ENCODE results near the gene SCAMP3. TPM values are rescaled to one million over a fixed set of nuclear protein-coding genes. Genes with fewer than 3 reads are reported as not detected.

SCAMP3 gene
- total RNA-seq, 1 donor from 2014 or later = 12.3 TPM

Other genes with a start within 250 kb of the SCAMP3 start
- gene DCST2, start 228.6 kb downstream of the SCAMP3 start, total RNA-seq (ENCODE audit: insufficient read depth, low replicate concordance) = not detected
- gene DCST1, start 228.5 kb downstream of the SCAMP3 start, total RNA-seq (ENCODE audit: insufficient read depth, low replicate concordance) = not detected
- gene ADAM15, start 211.0 kb downstream of the SCAMP3 start, total RNA-seq (ENCODE audit: insufficient read depth, low replicate concordance) = 35.6 TPM
- gene EFNA4, start 198.6 kb downstream of the SCAMP3 start, total RNA-seq (ENCODE audit: insufficient read depth, low replicate concordance) = 9.9 TPM
- gene EFNA3, start 183.5 kb downstream of the SCAMP3 start, total RNA-seq (ENCODE audit: insufficient read depth, low replicate concordance) = 0.72 TPM
- 3.1 TPM for gene EFNA1, start 134.5 kb downstream of the SCAMP3 start, total RNA-seq (ENCODE audit: insufficient read depth, low replicate concordance)
- 22.9 TPM for gene SLC50A1, start 126.5 kb downstream of the SCAMP3 start, total RNA-seq (ENCODE audit: insufficient read depth, low replicate concordance)
- not detected for gene DPM3, start 121.8 kb downstream of the SCAMP3 start, total RNA-seq (ENCODE audit: insufficient read depth, low replicate concordance)
- 45.5 TPM for gene KRTCAP2, start 89.1 kb downstream of the SCAMP3 start, total RNA-seq (ENCODE audit: insufficient read depth, low replicate concordance)
- 1.9 TPM for gene TRIM46, start 88.5 kb downstream of the SCAMP3 start, total RNA-seq (ENCODE audit: insufficient read depth, low replicate concordance)
- gene THBS3, start 54.5 kb downstream of the SCAMP3 start, total RNA-seq (ENCODE audit: insufficient read depth, low replicate concordance) = 58.3 TPM
- gene MTX1, start 53.7 kb downstream of the SCAMP3 start, total RNA-seq (ENCODE audit: insufficient read depth, low replicate concordance) = 17.3 TPM
- gene ENTREP3, start 6.9 kb downstream of the SCAMP3 start, total RNA-seq (ENCODE audit: insufficient read depth, low replicate concordance) = 1.2 TPM
- gene CLK2, start 11.1 kb upstream of the SCAMP3 start, total RNA-seq (ENCODE audit: insufficient read depth, low replicate concordance) = 31.8 TPM
- 5.1 TPM for gene HCN3, start 15.1 kb upstream of the SCAMP3 start, total RNA-seq (ENCODE audit: insufficient read depth, low replicate concordance)
- gene PKLR, start 39.1 kb upstream of the SCAMP3 start, total RNA-seq (ENCODE audit: insufficient read depth, low replicate concordance) = not detected
- 46.9 TPM for gene FDPS, start 46.5 kb upstream of the SCAMP3 start, total RNA-seq (ENCODE audit: insufficient read depth, low replicate concordance)
- 17.1 TPM for gene RUSC1, start 58.5 kb upstream of the SCAMP3 start, total RNA-seq (ENCODE audit: insufficient read depth, low replicate concordance)